GM21529 (cell line): ENCODE data around the gene DIABLO.
A peak's percentile ranks its signal among the peaks of the same experiment; 100 is the strongest.
"Not testable (repeated sequence)": the region's sequence is repeated elsewhere in the genome, so short reads cannot be mapped to it uniquely, and the experiment has no call there.

Source experiments
- ATAC-seq: cut with Tn5 transposase; IDR thresholded peaks from one replicate; pipeline ENCODE4 v1.9.1; 2021; ENCODE audit not compliant: unreplicated experiment

The DIABLO gene

GRCh38 chr12:122190842-122191668 is 34.8 kb downstream of the DIABLO start:
- ATAC-seq, result no peak

- no peak for ATAC-seq
These were observed 36.0 kb downstream of the DIABLO start for GRCh38 chr12:122189626-122190475.

- ATAC-seq, result no peak
These were observed 38.4 kb downstream of the DIABLO start for GRCh38 chr12:122187466-122187865.

GRCh38 chr12:122185494-122186082 is 40.3 kb downstream of the DIABLO start:
- ATAC-seq, result no peak

GRCh38 chr12:122185079-122185478 is 40.8 kb downstream of the DIABLO start:
- ATAC-seq, result no peak

- no peak for ATAC-seq
These were observed 41.3 kb downstream of the DIABLO start for GRCh38 chr12:122184517-122184916.

GRCh38 chr12:122183588-122183940 is 42.3 kb downstream of the DIABLO start:
- no peak for ATAC-seq

- no peak for ATAC-seq
These were observed 42.8 kb downstream of the DIABLO start, which contains the start of gene LRRC43 for GRCh38 chr12:122182887-122183587. TSS of gene LRRC43 (plus strand) at chr12:122183123. CDS start at chr12:122183145, 22 bp downstream.

GRCh38 chr12:122176473-122176872 is 49.4 kb downstream of the DIABLO start:
- ATAC-seq, result not testable (repeated sequence)

- ATAC-seq, result no peak
These were observed 51.6 kb downstream of the DIABLO start, which contains the start of gene IL31 for GRCh38 chr12:122174155-122174845. TSS of gene IL31 (minus strand) at chr12:122174221. CDS start at chr12:122174172, 49 bp downstream.

GRCh38 chr12:122172262-122172939 is 53.5 kb downstream of the DIABLO start:
- ATAC-seq, result no peak

GRCh38 chr12:122171399-122171798 is 54.5 kb downstream of the DIABLO start:
- ATAC-seq, result no peak

GRCh38 chr12:122168492-122168891 is 57.4 kb downstream of the DIABLO start:
- no peak for ATAC-seq

GRCh38 chr12:122167356-122167925 is 58.4 kb downstream of the DIABLO start:
- no peak for ATAC-seq

GRCh38 chr12:122166422-122167349 is 59.2 kb downstream of the DIABLO start:
- ATAC-seq, result peak; percentile 85

- ATAC-seq, result no peak
These were observed 62.9 kb downstream of the DIABLO start for GRCh38 chr12:122162976-122163375.

- ATAC-seq, result no peak
These were observed 64.2 kb downstream of the DIABLO start for GRCh38 chr12:122161682-122162081.

GRCh38 chr12:122160761-122161160 is 65.1 kb downstream of the DIABLO start:
- no peak for ATAC-seq
